GM19372 (cell line): Measurements from ENCODE around the gene CCDC149.
A peak's percentile ranks its signal among the peaks of the same experiment; 100 is the strongest.

Experiments used
- ATAC-seq: cut with Tn5 transposase; IDR thresholded peaks from one replicate; pipeline ENCODE4 v1.9.1; 2021; ENCODE audit warnings: mild to moderate bottlenecking, low read depth, moderate library complexity; ENCODE audit not compliant: unreplicated experiment

CCDC149 gene

GRCh38 chr4:24781999-24782745, 130.7 kb downstream of the CCDC149 start:
- no peak for ATAC-seq

GRCh38 chr4:24780936-24781495, 131.8 kb downstream of the CCDC149 start:
- ATAC-seq = no peak

GRCh38 chr4:24778464-24779225, 134.2 kb downstream of the CCDC149 start:
- no peak for ATAC-seq

- no peak for ATAC-seq
These were observed 135.0 kb downstream of the CCDC149 start for GRCh38 chr4:24777536-24778463.

GRCh38 chr4:24775750-24776149, 137.1 kb downstream of the CCDC149 start:
- no peak for ATAC-seq

GRCh38 chr4:24775032-24775605, 137.7 kb downstream of the CCDC149 start:
- ATAC-seq = no peak

- no peak for ATAC-seq
These were observed 138.4 kb downstream of the CCDC149 start for GRCh38 chr4:24774452-24774851.

- ATAC-seq = no peak
These were observed 139.9 kb downstream of the CCDC149 start for GRCh38 chr4:24772952-24773351.

GRCh38 chr4:24772061-24772705, 140.7 kb downstream of the CCDC149 start:
- ATAC-seq = no peak

- no peak for ATAC-seq
These were observed 141.6 kb downstream of the CCDC149 start for GRCh38 chr4:24771241-24771640.

- no peak for ATAC-seq
These were observed 142.2 kb downstream of the CCDC149 start for GRCh38 chr4:24770667-24771066.

- peak; percentile 60 for ATAC-seq
These were observed 142.7 kb downstream of the CCDC149 start for GRCh38 chr4:24770032-24770584.

- no peak for ATAC-seq
These were observed 143.3 kb downstream of the CCDC149 start for GRCh38 chr4:24769571-24769970.

GRCh38 chr4:24768604-24769003, 144.2 kb downstream of the CCDC149 start:
- peak; percentile 78 for ATAC-seq

- ATAC-seq = no peak
These were observed 144.8 kb downstream of the CCDC149 start for GRCh38 chr4:24768006-24768405.

GRCh38 chr4:24765376-24765988, 147.4 kb downstream of the CCDC149 start:
- no peak for ATAC-seq

GRCh38 chr4:24764345-24764744, 148.5 kb downstream of the CCDC149 start:
- ATAC-seq = no peak

GRCh38 chr4:24763631-24764297, 149.1 kb downstream of the CCDC149 start:
- no peak for ATAC-seq
